Erythroblast (primary cell): Measurements from ENCODE around the gene TSTD2.

Experiments
- GATA1 ChIP-seq: IDR thresholded peaks from 2 replicates; pipeline ENCODE4 v1.6.1; 2011; ENCODE audit warnings: low read depth, mild to moderate bottlenecking, control low read depth, low read length, moderate library complexity
- POLR2A ChIP-seq: IDR thresholded peaks from 2 replicates; pipeline ENCODE4 v1.6.1; 2011; ENCODE audit warnings: mild to moderate bottlenecking, low read length

DNA sequence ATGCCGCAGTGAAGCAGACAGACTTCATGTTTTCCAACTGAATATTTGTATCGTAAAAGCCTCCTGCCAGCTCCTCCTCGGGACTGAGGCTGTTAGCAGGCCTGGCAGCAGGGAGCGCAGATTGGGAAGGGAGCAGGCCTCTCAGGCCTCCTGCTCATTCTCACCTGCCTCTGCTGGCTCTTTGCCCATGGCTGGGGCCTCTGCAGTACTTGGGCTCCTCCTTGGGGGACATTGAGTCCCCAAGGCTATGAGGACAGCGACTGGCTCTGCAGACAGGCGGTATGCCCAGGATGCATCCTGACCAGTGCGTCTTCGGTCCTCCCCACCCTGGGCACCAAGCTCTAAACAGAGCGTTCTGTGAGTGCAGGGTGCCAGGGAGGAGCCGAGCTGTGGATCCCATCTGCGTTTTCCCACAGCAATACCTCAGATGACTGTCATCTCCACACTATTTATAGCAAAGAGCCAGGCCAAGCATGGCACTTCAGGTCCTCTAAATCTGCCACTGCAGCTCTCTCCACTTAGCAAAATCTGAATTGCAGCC is 38.7 kb downstream of the TSTD2 start:
- no peak for TF ChIP-seq POLR2A
- no peak for TF ChIP-seq GATA1
